A549 (cell line): ENCODE data around the gene OR7A10. TPM values are rescaled to one million over a fixed set of nuclear protein-coding genes. Genes with fewer than 3 reads are reported as not detected.

Experiments
- ATAC-seq, 2 experiments: fragments of 200-7000 bp in 1 of 2; fragments of >200 bp in 1 of 2; cut with Nextera tagmentation in 1 of 2; cut with Tn5 transposase in 1 of 2; 3 replicates each; pipeline versions ENCODE4 v1.8.0 to v1.9.1; 2018 to 2020; ENCODE audit warnings: mild to moderate bottlenecking in 1 of 2, moderate library complexity in 1 of 2
- CTCF ChIA-PET: fragments of 300-600 bp; sonication (Branson Sonifier 250); formaldehyde crosslinking; extraction: SDS; loops from one replicate; lab custom pipeline; 2021; ENCODE audit warnings: antibody characterized with exemption, inconsistent platforms; lab: Yijun Ruan, JAX
- POLR2A ChIA-PET: fragments of 350-600 bp; formaldehyde crosslinking; extraction: SDS; loops from one replicate; lab custom pipeline; 2021; ENCODE audit warnings: antibody characterized with exemption, inconsistent platforms; lab: Yijun Ruan, JAX
- DNase-seq, 2 experiments: peaks; one replicate each; pipeline versions ENCODE4 v3.0.0 to v3.0.0-alpha.2; 2011 to 2016; ENCODE audit warnings: low read depth in 1 of 2, low spot score in 1 of 2
- FAIRE-seq: peaks from 2 replicates; lab custom pipeline; 2011; peaks lifted over from hg19 to GRCh38; lab: Jason Lieb, UNC
- H3K27ac ChIP-seq, 2 experiments: fragments of >200 bp; sonication (Bioruptor Twin); formaldehyde crosslinking; 3 replicates each; pipeline ENCODE4 v1.5.1; 2016 to 2017
- H3K4me1 ChIP-seq: fragments of >200 bp; sonication (Bioruptor Twin); formaldehyde crosslinking; 3 replicates; pipeline ENCODE4 v1.6.1; 2016
- H3K4me2 ChIP-seq: fragments of >200 bp; sonication (Bioruptor Twin); formaldehyde crosslinking; 3 replicates; pipeline ENCODE4 v1.6.1; 2016
- H3K4me3 ChIP-seq: fragments of >200 bp; sonication (Bioruptor Twin); formaldehyde crosslinking; 3 replicates; pipeline ENCODE4 v1.5.1; 2016
- H3K9me3 ChIP-seq: fragments of >200 bp; sonication (Bioruptor Twin); formaldehyde crosslinking; 3 replicates; pipeline ENCODE4 v1.6.1; 2016
- CBX2 ChIP-seq: fragments of 200-600 bp; sonication (generic); IDR thresholded peaks from 2 replicates; pipeline ENCODE4 v1.6.1; 2016; ENCODE audit warnings: low read depth, mild to moderate bottlenecking, borderline replicate concordance
- CBX8 ChIP-seq: fragments of 200-600 bp; sonication (generic); IDR thresholded peaks from 2 replicates; pipeline ENCODE4 v1.6.1; 2016
- CHD2 ChIP-seq: fragments of 150-350 bp; IDR thresholded peaks from 2 replicates; pipeline ENCODE4 v1.6.1; 2014; ENCODE audit warnings: low read length; ENCODE audit not compliant: partially characterized antibody
- EHMT2 ChIP-seq: fragments of 200-600 bp; sonication (generic); IDR thresholded peaks from 2 replicates; pipeline ENCODE4 v1.6.1; 2016; ENCODE audit warnings: antibody characterized with exemption, low read depth, mild to moderate bottlenecking, moderate library complexity
- EP300 ChIP-seq, 2 experiments: fragments of >200 bp; sonication (Bioruptor Twin); formaldehyde crosslinking; IDR thresholded peaks; 2 replicates in 1 of 2; 3 replicates in 1 of 2; pipeline ENCODE4 v1.6.1; 2016 to 2017
- ESRRA ChIP-seq: fragments of 150-350 bp; IDR thresholded peaks from 2 replicates; pipeline ENCODE4 v1.6.1; 2014; ENCODE audit warnings: mild to moderate bottlenecking, low read length, borderline replicate concordance
- FOSB ChIP-seq: fragments of 250-450 bp; sonication (Bioruptor Pico); IDR thresholded peaks from 2 replicates; pipeline ENCODE4 v1.5.0; 2020; ENCODE audit warnings: mild to moderate bottlenecking, moderate library complexity
- GATA3 ChIP-seq: IDR thresholded peaks from 2 replicates; pipeline ENCODE4 v1.6.1; 2012; ENCODE audit warnings: borderline replicate concordance
- HDAC2 ChIP-seq: fragments of 200-600 bp; sonication (generic); IDR thresholded peaks from 2 replicates; pipeline ENCODE4 v1.6.1; 2016
- HOXA7 ChIP-seq: fragments of 250-450 bp; sonication (Bioruptor Pico); IDR thresholded peaks from 2 replicates; pipeline ENCODE4 v1.5.0; 2020; ENCODE audit warnings: mild to moderate bottlenecking, moderate library complexity
- HOXB13 ChIP-seq: fragments of 250-450 bp; sonication (Bioruptor Pico); IDR thresholded peaks from 2 replicates; pipeline ENCODE4 v1.5.0; 2020; ENCODE audit warnings: low read depth, mild to moderate bottlenecking, moderate library complexity
- HOXB5 ChIP-seq: fragments of 250-450 bp; sonication (Bioruptor Pico); IDR thresholded peaks from 2 replicates; pipeline ENCODE4 v1.5.0; 2020; ENCODE audit warnings: mild to moderate bottlenecking, moderate library complexity
- JUN ChIP-seq, 2 experiments: fragments of >200 bp; sonication (Bioruptor Twin); formaldehyde crosslinking; IDR thresholded peaks; 2 replicates in 1 of 2; 3 replicates in 1 of 2; pipeline ENCODE4 v1.6.1; 2016 to 2017
- JUNB ChIP-seq: fragments of >200 bp; sonication (Bioruptor Twin); formaldehyde crosslinking; IDR thresholded peaks from 2 replicates; pipeline ENCODE4 v1.6.1; 2016
- KDM5A ChIP-seq: fragments of 200-600 bp; sonication (generic); IDR thresholded peaks from 2 replicates; pipeline ENCODE4 v1.6.1; 2016; ENCODE audit warnings: antibody characterized with exemption, mild to moderate bottlenecking
- MAFK ChIP-seq: fragments of 450-650 bp; IDR thresholded peaks from 2 replicates; pipeline ENCODE4 v1.6.1; 2014; ENCODE audit not compliant: partially characterized antibody
- NFE2L2 ChIP-seq: fragments of 150-350 bp; conservative IDR thresholded peaks from 2 replicates; pipeline ENCODE4 v1.6.1; 2014; ENCODE audit warnings: low read length
- POLR2A ChIP-seq: IDR thresholded peaks from 2 replicates; pipeline ENCODE4 v1.6.1; 2012; ENCODE audit warnings: mild to moderate bottlenecking, low read length
- POLR2AphosphoS2 ChIP-seq: conservative IDR thresholded peaks from 2 replicates; pipeline ENCODE4 v1.6.1; 2012; ENCODE audit warnings: low read length, improper control_type of control experiment, inconsistent platforms
- RAD21 ChIP-seq, 2 experiments: fragments of >200 bp in 1 of 2; sonication (Bioruptor Twin) in 1 of 2; formaldehyde crosslinking in 1 of 2; IDR thresholded peaks in 1 of 2; conservative IDR thresholded peaks in 1 of 2; 2 replicates in 1 of 2; 3 replicates in 1 of 2; pipeline ENCODE4 v1.6.1; 2012 to 2018; ENCODE audit warnings: inconsistent platforms in 1 of 2
- RARB ChIP-seq: fragments of 250-450 bp; sonication (Bioruptor Pico); IDR thresholded peaks from 2 replicates; pipeline ENCODE4 v1.8.0; 2021; ENCODE audit warnings: mild to moderate bottlenecking, moderate library complexity
- RFX5 ChIP-seq: fragments of 450-650 bp; IDR thresholded peaks from 2 replicates; pipeline ENCODE4 v1.7.1; 2014; ENCODE audit warnings: antibody characterized with exemption, mild to moderate bottlenecking, moderate library complexity
- SMC3 ChIP-seq: fragments of >200 bp; sonication (Bioruptor Twin); formaldehyde crosslinking; IDR thresholded peaks from 3 replicates; pipeline ENCODE4 v1.6.1; 2018; ENCODE audit warnings: inconsistent platforms
- TP53 ChIP-seq: fragments of 250-450 bp; sonication (Bioruptor Pico); IDR thresholded peaks from 2 replicates; pipeline ENCODE4 v1.5.0; 2021; ENCODE audit warnings: mild to moderate bottlenecking, moderate library complexity
- ZC3H11A ChIP-seq: fragments of 450-650 bp; IDR thresholded peaks from 2 replicates; pipeline ENCODE4 v1.6.1; 2014; ENCODE audit warnings: antibody characterized with exemption, mild to moderate bottlenecking
- ZFP36 ChIP-seq: fragments of 450-650 bp; IDR thresholded peaks from 2 replicates; pipeline ENCODE4 v1.6.1; 2014; ENCODE audit warnings: borderline replicate concordance; ENCODE audit not compliant: partially characterized antibody
- ZNF302 ChIP-seq: fragments of 250-450 bp; sonication (Bioruptor Pico); IDR thresholded peaks from 2 replicates; pipeline ENCODE4 v1.9.0; 2021; ENCODE audit warnings: inconsistent platforms, mild to moderate bottlenecking, moderate library complexity
- ZSCAN20 ChIP-seq: fragments of 250-450 bp; sonication (Bioruptor Pico); IDR thresholded peaks from 2 replicates; pipeline ENCODE4 v1.8.0; 2022; ENCODE audit warnings: mild to moderate bottlenecking, moderate library complexity
- WGBS: methylation state at CpG from one replicate; pipeline ENCODE4 v1.1.6; 2017; ENCODE audit errors: missing lambda C conversion rate; 5-methylcytosine and 5-hydroxymethylcytosine counted together
- polyA plus RNA-seq, 4 experiments: library from polyadenylated mRNA; depleted of rRNA in 3 of 4; stranded (reverse); fragments of >200 nt; fragmentation: RNase III in 1 of 4; extraction: RNeasy Plus Mini Kit Qiagen cat#74134 plus additional on column Dnase treatment in 1 of 4; gene quantifications; 2 replicates in 3 of 4; 3 replicates in 1 of 4; pipeline ENCODE4 v1.2.3, GENCODE V29; 2011 to 2017
- TF ChIP-seq, protein P1 (sequence below): fragments of 250-450 bp; sonication (Bioruptor Pico); IDR thresholded peaks from 2 replicates; pipeline ENCODE4 v1.5.0; 2020; ENCODE audit warnings: low read depth, mild to moderate bottlenecking, moderate library complexity
- TF ChIP-seq, protein P2 (sequence below): fragments of 200-600 bp; sonication (generic); IDR thresholded peaks from 2 replicates; pipeline ENCODE4 v1.6.1; 2016; ENCODE audit warnings: antibody characterized with exemption, mild to moderate bottlenecking, moderate library complexity
- TF ChIP-seq, protein P3 (sequence below): fragments of >200 bp; sonication (Bioruptor Twin); formaldehyde crosslinking; IDR thresholded peaks from 3 replicates; pipeline ENCODE4 v1.5.1; 2016

OR7A10 gene
- polyA plus RNA-seq, 2 of the 4 experiments (the other 2 are of a cell fraction): not detected

DNA sequence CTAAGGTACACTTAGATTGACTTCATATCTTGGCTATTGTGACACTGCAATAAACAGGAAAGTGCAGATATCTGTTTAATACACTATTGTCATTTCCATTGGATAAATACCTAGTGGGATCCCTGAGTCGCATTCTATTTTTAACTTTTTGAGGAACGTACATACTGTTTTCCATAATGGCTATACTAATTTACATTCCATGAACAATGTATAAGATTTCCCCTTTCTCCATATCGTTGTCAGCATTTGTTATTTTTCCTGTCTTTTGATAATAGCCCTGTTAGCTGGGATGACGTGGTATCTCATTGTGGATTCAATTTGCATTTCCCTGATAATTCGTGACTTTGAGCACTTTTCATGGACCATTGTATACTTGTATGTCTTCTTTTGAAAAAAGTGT lies 19.8 kb upstream of the OR7A10 start:
- POLR2A ChIA-PET: no interaction called here
- FAIRE-seq (no peak), ATAC-seq (no peak), DNase-seq (no peak)
- Histone ChIP-seq H3K4me1 (no peaks in the 10 kb centered on the region), H3K4me3 (no peak overlapping the region), H3K27ac (no peak overlapping the region), H3K4me2 (no peak overlapping the region), H3K9me3 (no peaks in the 10 kb centered on the region)
- CTCF ChIA-PET: no interaction called here
- 2% methylated on average over 5 of the region's 5 CpGs for WGBS
- TF ChIP-seq JUNB (no peak), JUN (IDR thresholded peaks at IDR 0.05) (no peak), KDM5A (no peak), SMC3 (no peak), ZFP36 (no peak)
- TF ChIP-seq, all 56 proteins: peak for 0

DNA sequence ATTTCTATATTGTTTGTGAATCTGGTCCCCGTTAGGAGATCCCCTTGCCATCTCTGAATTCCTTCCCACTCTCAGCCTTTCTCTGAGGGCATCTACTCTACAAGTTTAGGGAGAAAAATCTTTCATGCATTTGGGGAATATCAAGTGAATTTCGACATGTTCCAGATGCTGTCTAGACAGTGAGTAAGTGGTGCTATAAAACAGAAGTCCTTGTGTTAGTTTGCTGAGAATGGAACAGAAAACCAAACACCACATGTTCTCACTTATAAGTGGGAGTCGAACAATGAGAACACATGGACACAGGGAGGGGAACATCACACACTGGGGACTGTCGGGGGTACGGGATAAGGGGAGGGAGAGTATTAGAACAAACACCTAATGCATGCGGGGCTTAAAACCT lies 5.1 kb downstream of the OR7A10 start:
- TF ChIP-seq FOSB (CRISPR knock-in tag) (no peak), CHD2 (no peak), TP53 (CRISPR knock-in tag) (no peak), RFX5 (no peak), POLR2AphosphoS2 (no peak), CBX8 (no peak), ZC3H11A (no peak), RARB (CRISPR knock-in tag) (no peak), JUNB (no peak), POLR2A (no peak), EP300 (IDR thresholded peaks at IDR 0.05) (no peak), HDAC2 (no peak), ESRRA (no peak), GATA3 (no peak), HOXB5 (no peak)
- TF ChIP-seq, protein P1, sequence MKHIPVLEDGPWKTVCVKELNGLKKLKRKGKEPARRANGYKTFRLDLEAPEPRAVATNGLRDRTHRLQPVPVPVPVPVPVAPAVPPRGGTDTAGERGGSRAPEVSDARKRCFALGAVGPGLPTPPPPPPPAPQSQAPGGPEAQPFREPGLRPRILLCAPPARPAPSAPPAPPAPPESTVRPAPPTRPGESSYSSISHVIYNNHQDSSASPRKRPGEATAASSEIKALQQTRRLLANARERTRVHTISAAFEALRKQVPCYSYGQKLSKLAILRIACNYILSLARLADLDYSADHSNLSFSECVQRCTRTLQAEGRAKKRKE (CRISPR knock-in tag): no peak
- TF ChIP-seq, protein P2, sequence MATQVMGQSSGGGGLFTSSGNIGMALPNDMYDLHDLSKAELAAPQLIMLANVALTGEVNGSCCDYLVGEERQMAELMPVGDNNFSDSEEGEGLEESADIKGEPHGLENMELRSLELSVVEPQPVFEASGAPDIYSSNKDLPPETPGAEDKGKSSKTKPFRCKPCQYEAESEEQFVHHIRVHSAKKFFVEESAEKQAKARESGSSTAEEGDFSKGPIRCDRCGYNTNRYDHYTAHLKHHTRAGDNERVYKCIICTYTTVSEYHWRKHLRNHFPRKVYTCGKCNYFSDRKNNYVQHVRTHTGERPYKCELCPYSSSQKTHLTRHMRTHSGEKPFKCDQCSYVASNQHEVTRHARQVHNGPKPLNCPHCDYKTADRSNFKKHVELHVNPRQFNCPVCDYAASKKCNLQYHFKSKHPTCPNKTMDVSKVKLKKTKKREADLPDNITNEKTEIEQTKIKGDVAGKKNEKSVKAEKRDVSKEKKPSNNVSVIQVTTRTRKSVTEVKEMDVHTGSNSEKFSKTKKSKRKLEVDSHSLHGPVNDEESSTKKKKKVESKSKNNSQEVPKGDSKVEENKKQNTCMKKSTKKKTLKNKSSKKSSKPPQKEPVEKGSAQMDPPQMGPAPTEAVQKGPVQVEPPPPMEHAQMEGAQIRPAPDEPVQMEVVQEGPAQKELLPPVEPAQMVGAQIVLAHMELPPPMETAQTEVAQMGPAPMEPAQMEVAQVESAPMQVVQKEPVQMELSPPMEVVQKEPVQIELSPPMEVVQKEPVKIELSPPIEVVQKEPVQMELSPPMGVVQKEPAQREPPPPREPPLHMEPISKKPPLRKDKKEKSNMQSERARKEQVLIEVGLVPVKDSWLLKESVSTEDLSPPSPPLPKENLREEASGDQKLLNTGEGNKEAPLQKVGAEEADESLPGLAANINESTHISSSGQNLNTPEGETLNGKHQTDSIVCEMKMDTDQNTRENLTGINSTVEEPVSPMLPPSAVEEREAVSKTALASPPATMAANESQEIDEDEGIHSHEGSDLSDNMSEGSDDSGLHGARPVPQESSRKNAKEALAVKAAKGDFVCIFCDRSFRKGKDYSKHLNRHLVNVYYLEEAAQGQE: no peak
- WGBS: 0% methylated on average over 6 of the region's 6 CpGs
- CTCF ChIA-PET: no interaction called here

DNA sequence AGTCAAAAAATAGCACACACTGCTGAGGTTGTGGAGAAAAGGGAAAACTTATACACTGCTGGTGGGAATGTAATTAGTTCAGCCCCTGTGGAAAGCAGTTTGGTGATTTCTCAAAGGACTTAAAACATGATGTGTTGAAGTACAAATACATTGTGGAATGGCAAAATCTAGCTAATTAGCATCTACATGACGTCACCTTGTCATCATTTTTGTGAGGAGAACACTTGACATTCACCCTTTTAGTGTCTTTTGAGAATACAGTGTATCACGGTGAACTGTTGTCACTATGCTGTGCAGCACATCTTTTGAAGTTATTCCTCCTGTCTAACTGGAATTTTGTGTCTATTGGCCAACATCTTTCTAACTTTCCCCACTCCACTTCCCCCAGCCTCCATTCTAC lies 5.6 kb downstream of the OR7A10 start:
- H3K9me3 ChIP-seq: 0 out of 3 replicates have a peak, but pooled peaks cover 3% of the 10 kb centered on the region
- POLR2A ChIA-PET: no interaction called here
- TF ChIP-seq, protein P3, sequence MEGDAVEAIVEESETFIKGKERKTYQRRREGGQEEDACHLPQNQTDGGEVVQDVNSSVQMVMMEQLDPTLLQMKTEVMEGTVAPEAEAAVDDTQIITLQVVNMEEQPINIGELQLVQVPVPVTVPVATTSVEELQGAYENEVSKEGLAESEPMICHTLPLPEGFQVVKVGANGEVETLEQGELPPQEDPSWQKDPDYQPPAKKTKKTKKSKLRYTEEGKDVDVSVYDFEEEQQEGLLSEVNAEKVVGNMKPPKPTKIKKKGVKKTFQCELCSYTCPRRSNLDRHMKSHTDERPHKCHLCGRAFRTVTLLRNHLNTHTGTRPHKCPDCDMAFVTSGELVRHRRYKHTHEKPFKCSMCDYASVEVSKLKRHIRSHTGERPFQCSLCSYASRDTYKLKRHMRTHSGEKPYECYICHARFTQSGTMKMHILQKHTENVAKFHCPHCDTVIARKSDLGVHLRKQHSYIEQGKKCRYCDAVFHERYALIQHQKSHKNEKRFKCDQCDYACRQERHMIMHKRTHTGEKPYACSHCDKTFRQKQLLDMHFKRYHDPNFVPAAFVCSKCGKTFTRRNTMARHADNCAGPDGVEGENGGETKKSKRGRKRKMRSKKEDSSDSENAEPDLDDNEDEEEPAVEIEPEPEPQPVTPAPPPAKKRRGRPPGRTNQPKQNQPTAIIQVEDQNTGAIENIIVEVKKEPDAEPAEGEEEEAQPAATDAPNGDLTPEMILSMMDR: no peak
- no peak for TF ChIP-seq ZSCAN20 (CRISPR knock-in tag)
- no peak for TF ChIP-seq MAFK
- TF ChIP-seq CBX2: no peak
- TF ChIP-seq, protein P1 (CRISPR knock-in tag): no peak
- no peak for TF ChIP-seq ZNF302 (CRISPR knock-in tag)
- no peak for TF ChIP-seq HOXB13
- no peak for TF ChIP-seq HOXB5
- TF ChIP-seq RAD21 (conservative IDR thresholded peaks at IDR 0.05 in 1 of 2, IDR thresholded peaks at IDR 0.05 in 1 of 2): no peak
- TF ChIP-seq TP53 (CRISPR knock-in tag): no peak
- no peak for TF ChIP-seq ZFP36
- no peak for TF ChIP-seq EHMT2
- no peak for TF ChIP-seq NFE2L2
- TF ChIP-seq POLR2A: no peak
- TF ChIP-seq HOXA7: no peak
- no peak for TF ChIP-seq CBX8
- TF ChIP-seq, all 56 proteins: peak for 0
- H3K4me3 ChIP-seq: no peak overlapping the region
- FAIRE-seq (no peak), DNase-seq (no peak), ATAC-seq (no peak)
- no peak overlapping the region for H3K27ac ChIP-seq
- CTCF ChIA-PET: no interaction called here
- H3K4me1 ChIP-seq: no peaks in the 10 kb centered on the region
- no peak overlapping the region for H3K4me2 ChIP-seq
- 38% methylated on average over 2 of the region's 2 CpGs for WGBS

More for the DNA sequence above, 5.1 kb downstream of the OR7A10 start:
- Histone ChIP-seq H3K27ac (no peak overlapping the region), H3K9me3 (0 out of 3 replicates have a peak, but pooled peaks cover 3% of the 10 kb centered on the region), H3K4me3 (no peak overlapping the region), H3K4me2 (no peak overlapping the region), H3K4me1 (no peaks in the 10 kb centered on the region)
- ATAC-seq (no peak), FAIRE-seq (no peak), DNase-seq (no peak)
- POLR2A ChIA-PET: no interaction called here
